ENCODE measurements around the gene IPO8. TPM values are rescaled to one million over a fixed set of nuclear protein-coding genes. Genes with fewer than 3 reads are reported as not detected.

The IPO8 gene
- total RNA-seq, 1 donor, result 35.4 TPM

- H3K4me3 ChIP-seq (ENCODE audit: low read depth, low read length), result no peak overlapping the region
- no peak for DNase-seq (ENCODE audit: low read depth)
- no peak for TF ChIP-seq CTCF (IDR thresholded peaks at IDR 0.05; ENCODE audit: insufficient read depth, low read depth, low read length)
Observed at GRCh38 chr12:30729547-30729946, 33.9 kb upstream of the IPO8 start.

- TF ChIP-seq CTCF (IDR thresholded peaks at IDR 0.05; ENCODE audit: insufficient read depth, low read depth, low read length), result no peak
- no peak for DNase-seq (ENCODE audit: low read depth)
- H3K4me3 ChIP-seq (ENCODE audit: low read depth, low read length), result no peak overlapping the region
Observed at GRCh38 chr12:30726647-30727046, 31.0 kb upstream of the IPO8 start.

- no peak for TF ChIP-seq CTCF (IDR thresholded peaks at IDR 0.05; ENCODE audit: insufficient read depth, low read depth, low read length)
- no peak overlapping the region for H3K4me3 ChIP-seq (ENCODE audit: low read depth, low read length)
- DNase-seq (ENCODE audit: low read depth), result peak; percentile 81
Observed at GRCh38 chr12:30725739-30726138, 30.1 kb upstream of the IPO8 start.

GRCh38 chr12:30719060-30719459 is 23.4 kb upstream of the IPO8 start:
- no peak for TF ChIP-seq CTCF (IDR thresholded peaks at IDR 0.05; ENCODE audit: insufficient read depth, low read depth, low read length)
- no peak overlapping the region for H3K4me3 ChIP-seq (ENCODE audit: low read depth, low read length)
- DNase-seq (ENCODE audit: low read depth), result peak; percentile 70

- DNase-seq (ENCODE audit: low read depth), result peak; percentile 2
- H3K4me3 ChIP-seq (ENCODE audit: low read depth, low read length), result no peak overlapping the region
- no peak for TF ChIP-seq CTCF (IDR thresholded peaks at IDR 0.05; ENCODE audit: insufficient read depth, low read depth, low read length)
Observed at GRCh38 chr12:30707613-30708342, 12.1 kb upstream of the IPO8 start.

GRCh38 chr12:30706476-30706875 is 10.8 kb upstream of the IPO8 start:
- no peak overlapping the region for H3K4me3 ChIP-seq (ENCODE audit: low read depth, low read length)
- no peak for TF ChIP-seq CTCF (IDR thresholded peaks at IDR 0.05; ENCODE audit: insufficient read depth, low read depth, low read length)
- DNase-seq (ENCODE audit: low read depth), result no peak

GRCh38 chr12:30701056-30701455 is 5.4 kb upstream of the IPO8 start:
- no peak for DNase-seq (ENCODE audit: low read depth)
- no peak for TF ChIP-seq CTCF (IDR thresholded peaks at IDR 0.05; ENCODE audit: insufficient read depth, low read depth, low read length)

More at GRCh38 chr12:30701056-30701455, 5.4 kb upstream of the IPO8 start:
- no peak overlapping the region for H3K4me3 ChIP-seq (ENCODE audit: low read depth, low read length)

Data from fibroblast of villous mesenchyme (primary cell).